COR-L47 (cell line): ENCODE data around the gene IL12A.

Source experiments
- DNase-seq: peaks from one replicate; lab custom pipeline; 2025; lab: John Stamatoyannopoulos, UW

Gene IL12A

GRCh38 chr3:160027541-160028195 is 39.0 kb downstream of the IL12A start:
- DNase-seq, result no peak

DNA sequence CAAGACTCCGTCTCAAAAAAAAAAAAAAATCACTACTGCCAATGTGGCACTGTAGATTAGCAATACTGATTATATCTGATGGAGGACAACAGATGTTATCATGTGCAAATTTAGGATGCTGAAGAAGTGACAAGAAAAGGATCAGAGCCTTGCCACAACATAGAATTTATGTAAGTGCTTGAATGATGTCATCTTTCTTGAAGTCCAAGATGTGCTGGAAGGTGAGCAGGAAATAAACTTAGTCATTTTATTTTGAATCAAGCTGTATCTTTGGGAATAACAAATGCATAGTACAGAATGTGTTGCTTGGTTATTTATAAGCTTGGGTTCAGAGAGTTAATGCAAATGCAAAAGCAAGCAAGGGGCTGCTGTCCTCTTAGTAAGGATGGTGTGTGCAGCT is 47.1 kb downstream of the IL12A start:
- no peak for DNase-seq

GRCh38 chr3:160038862-160039562 is 50.4 kb downstream of the IL12A start:
- peak; percentile 55 for DNase-seq

GRCh38 chr3:160040181-160040580 is 51.5 kb downstream of the IL12A start:
- no peak for DNase-seq

DNA sequence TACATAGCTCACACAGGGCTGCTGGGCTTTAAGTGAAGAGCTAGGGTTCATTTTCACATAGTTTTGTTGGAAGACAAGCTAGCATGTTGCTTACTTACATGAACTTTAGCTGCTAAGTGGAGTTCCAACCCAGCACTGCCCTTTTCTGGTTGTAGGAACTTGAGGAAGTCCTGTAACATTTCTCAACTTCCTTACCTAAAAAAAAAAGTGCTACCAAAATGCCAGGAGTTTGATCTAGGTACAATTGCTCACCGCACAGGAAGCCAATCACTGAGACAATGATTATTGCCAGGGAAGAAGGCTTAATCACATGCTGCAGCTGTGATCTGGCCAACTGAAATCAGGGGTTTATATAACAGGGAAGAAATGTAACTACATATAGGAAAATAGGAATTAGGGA is 52.8 kb downstream of the IL12A start:
- DNase-seq, result no peak

DNA sequence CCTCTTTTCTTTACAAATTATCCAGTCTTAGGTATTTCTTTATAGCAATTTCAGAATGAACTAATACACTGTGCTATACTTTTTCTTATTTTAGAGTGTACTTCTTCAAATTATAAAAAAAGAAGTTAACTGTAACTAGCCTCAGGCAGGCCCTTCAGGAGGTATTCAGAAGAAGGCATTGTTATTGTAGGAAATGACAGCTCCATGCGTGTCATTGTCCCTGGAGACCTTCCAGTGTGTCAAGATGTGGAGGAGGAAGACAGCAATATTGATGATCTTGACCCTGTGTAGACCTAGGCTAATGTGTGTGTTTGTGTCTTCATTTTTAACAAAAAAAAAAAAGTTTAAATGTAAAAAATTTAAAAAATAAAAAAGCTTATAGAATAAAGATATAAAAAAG is 55.5 kb downstream of the IL12A start:
- no peak for DNase-seq
